GM18526 (cell line): ENCODE data around the gene FAM228B.

ENCODE experiments used
- POLR2A ChIP-seq: IDR thresholded peaks from 3 replicates; pipeline ENCODE4 v1.6.1; 2011; ENCODE audit not compliant: insufficient read length; ENCODE audit errors: extremely low read depth

Gene FAM228B

DNA sequence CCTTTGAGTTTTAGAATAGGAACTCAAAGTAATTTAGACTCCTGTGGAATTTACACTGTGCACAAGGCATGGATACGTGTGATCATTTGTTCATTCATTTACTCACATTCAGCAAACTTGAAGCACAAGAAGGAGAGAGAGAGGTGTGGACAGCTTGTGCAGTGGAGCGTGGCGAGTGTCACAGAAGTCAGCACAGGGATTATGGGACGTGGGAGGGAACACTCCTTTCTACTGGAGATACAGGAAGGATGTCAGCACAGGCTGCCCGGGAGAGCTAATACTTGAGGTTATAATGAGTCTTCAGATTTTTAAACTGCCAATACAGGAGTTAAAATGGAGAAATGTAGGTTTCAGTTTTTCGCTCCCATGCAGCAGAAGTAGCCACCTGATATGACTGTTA is 58.6 kb downstream of the FAM228B start:
- no peak for TF ChIP-seq POLR2A

- no peak for TF ChIP-seq POLR2A
Measured at GRCh38 chr2:24182507-24182906, 59.2 kb downstream of the FAM228B start.

GRCh38 chr2:24183366-24184069 is 60.2 kb downstream of the FAM228B start:
- TF ChIP-seq POLR2A, result no peak

GRCh38 chr2:24189551-24189950 is 66.3 kb downstream of the FAM228B start:
- no peak for TF ChIP-seq POLR2A

GRCh38 chr2:24190503-24190902 is 67.2 kb downstream of the FAM228B start:
- no peak for TF ChIP-seq POLR2A

DNA sequence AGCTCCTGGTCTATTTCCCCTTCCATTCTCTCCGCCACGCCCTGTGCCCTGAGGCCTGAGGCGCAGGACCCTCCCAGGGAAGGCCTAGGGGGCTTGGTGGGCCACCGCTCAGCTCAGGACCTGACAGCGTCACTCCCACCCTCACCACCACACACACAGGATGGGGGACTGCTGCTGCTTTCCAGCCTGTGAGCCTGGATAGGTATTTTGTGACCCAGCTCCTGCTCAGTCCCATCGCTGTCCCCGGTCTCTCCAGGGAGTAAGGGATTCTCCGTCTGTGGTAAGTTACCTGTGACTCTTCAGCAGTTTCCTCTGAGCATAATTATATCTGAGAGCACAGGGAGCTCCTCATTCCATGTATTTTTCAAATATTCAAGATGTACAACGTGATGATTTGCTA is 67.9 kb downstream of the FAM228B start:
- TF ChIP-seq POLR2A, result no peak

GRCh38 chr2:24191848-24192247 is 68.6 kb downstream of the FAM228B start:
- TF ChIP-seq POLR2A, result no peak

- no peak for TF ChIP-seq POLR2A
Measured at GRCh38 chr2:24199968-24200590, 76.8 kb downstream of the FAM228B start.

DNA sequence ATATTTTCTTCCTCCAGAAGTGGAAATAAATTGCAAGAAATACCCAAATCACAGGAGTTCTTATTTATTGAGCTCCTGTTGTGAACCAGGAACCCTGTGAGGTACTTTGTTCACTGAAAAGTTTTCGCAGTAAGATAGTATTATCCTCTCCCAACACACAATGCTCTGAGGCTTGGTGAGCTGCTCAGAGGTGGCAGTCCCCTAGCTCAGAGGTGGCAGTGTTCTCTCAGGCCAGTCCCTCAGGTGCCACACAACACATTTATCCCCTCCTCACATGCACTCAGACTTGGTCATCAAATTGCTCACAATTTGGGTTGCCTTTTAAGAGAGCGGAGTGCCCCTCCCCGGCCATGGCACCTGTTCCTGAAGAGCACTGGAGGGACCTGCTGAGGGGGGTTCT is 77.5 kb downstream of the FAM228B start:
- TF ChIP-seq POLR2A, result no peak

DNA sequence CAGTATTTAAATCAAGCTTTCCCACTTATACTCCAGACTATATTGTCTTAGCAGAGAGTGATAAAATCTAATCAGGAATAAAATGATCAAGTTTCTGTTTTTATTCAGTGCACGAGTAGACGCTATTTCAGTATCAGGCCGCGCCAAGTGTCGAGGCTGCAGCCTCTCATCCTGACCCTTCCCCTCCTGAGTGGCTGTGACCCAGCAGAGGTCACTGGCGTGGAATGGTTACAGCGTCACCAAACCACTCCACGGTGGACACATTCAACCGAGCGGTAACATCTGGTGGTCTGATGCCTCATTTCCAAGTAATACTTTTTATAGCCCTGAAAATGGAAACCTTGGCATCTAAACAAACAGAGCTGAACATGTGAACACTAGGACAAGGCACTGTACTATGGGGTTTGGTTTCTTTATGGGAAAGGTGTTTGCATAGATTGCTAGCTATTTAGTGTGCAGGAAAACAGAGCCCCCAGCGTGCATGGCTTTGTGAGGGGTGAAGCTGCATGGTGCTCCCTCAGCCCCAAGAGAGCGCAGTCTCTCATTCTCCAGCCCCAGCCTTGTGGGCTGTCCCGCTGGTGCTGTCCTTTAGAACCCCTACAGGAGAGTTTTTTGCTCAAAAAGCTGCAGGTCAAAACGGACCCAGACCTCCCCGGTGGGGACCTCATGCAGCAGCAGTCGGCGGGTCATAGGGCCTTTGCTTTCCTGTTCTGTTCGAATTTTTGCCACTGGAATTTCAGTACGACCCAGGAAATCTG is 79.9 kb downstream of the FAM228B start:
- TF ChIP-seq POLR2A, result no peak

DNA sequence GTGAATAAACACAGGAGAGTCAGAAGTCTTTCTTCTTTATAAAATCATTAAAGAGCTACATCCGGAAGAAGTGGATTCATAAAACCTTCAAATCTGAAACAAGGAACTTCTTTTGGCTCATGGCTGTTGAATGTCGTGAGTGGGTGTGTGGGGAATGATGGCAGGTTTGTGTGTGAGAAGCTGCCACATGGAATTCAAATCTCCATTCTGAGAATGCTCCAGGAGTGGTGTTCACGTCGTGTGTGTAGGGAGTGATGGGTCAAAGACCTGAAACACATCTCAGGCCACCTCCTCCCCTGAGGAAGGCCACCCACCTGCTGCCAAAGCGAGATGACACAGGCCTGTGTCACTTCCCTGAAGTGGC is 80.5 kb downstream of the FAM228B start:
- no peak for TF ChIP-seq POLR2A

GRCh38 chr2:24204505-24204904 is 81.2 kb downstream of the FAM228B start:
- no peak for TF ChIP-seq POLR2A

- TF ChIP-seq POLR2A, result no peak
Measured at GRCh38 chr2:24205131-24205530, 81.9 kb downstream of the FAM228B start.

DNA sequence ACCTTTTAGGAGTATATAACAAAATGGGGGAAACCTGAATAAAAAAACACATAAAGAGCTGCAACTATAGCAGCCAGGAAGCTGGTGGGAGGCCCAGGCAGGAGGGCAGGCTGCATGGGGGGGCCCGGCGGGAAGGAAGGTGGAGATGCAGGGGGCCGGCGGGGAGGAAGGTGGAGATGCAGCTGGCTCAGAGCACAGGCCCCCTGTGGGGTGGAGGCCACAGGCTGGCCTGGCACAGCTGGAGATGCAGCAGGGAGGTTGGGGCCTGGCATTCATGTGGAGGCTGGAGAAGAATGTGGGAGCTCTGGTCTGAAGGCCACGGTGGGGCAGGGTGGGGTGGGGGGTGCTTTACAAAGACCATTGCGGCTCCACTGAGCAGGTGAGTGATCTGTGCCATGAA is 83.0 kb downstream of the FAM228B start:
- no peak for TF ChIP-seq POLR2A

DNA sequence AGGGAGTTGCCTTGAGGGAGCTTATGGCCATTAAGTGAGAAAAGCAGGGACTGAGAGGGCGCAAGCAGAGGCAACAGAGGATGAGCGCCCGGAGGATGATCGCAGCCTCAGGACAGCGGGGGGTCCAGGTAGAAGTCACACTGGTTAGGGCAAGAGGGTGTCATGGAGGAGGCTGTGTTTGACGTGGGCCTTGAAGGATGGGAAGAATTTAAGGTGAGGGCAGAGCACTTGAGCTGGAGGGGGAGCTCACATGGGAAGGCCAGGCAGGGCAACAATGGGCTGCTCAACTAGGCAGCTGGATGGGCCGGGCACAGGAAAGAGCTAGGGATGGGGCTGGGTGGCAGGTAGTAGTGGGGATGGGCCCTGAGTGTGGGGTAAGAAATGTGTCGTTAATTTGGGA is 83.4 kb downstream of the FAM228B start:
- TF ChIP-seq POLR2A, result no peak

DNA sequence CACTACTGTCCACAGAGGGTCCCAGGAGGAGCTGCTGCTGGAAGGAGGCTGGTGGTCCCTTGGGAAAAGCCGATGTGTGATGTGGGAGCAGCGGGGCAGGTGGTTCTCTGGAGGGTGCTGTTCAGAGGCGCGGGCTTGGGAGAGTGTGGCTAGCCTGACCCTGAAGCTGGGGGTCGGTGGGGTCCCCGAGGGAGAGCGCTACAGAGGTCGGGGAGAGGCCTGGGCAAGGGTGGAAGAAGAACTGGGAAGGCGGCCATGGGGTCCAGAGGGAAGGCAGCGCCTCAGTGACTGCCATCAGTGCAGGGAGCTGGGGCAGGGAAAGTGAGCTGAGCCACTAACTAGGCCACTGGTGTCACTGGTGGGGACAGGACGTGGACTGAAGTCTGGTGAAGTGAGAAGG is 84.1 kb downstream of the FAM228B start:
- TF ChIP-seq POLR2A, result no peak
